Endothelial cell of umbilical vein (primary cell): Measurements from ENCODE around the gene POMGNT2. TPM values are rescaled to one million over a fixed set of nuclear protein-coding genes. Genes with fewer than 3 reads are reported as not detected.

Experiments
- BruUV-seq: library from RNA; stranded (reverse); fragments of 400-500 nt; replicated peaks from 2 replicates; lab custom pipeline; 2021; lab: Mats Ljungman, UMichigan
- CTCF ChIA-PET: fragments of 300-600, 350-600 bp; sonication (Branson Sonifier 250); formaldehyde crosslinking; loops from one replicate; lab custom pipeline; 2021; ENCODE audit warnings: antibody characterized with exemption, inconsistent platforms; lab: Charles Lee
- POLR2A ChIA-PET: fragments of 300-600, 350-600 bp; sonication (Branson Sonifier 250); formaldehyde crosslinking; loops from one replicate; lab custom pipeline; 2021; ENCODE audit warnings: antibody characterized with exemption, inconsistent platforms; lab: Charles Lee
- DNase-seq: peaks from one replicate; pipeline ENCODE4 v3.0.0-alpha.2; 2011; ENCODE audit warnings: low read depth, low spot score
- FAIRE-seq: peaks from 2 replicates; lab custom pipeline; 2011; peaks lifted over from hg19 to GRCh38; lab: Jason Lieb, UNC
- H2AFZ ChIP-seq: 2 replicates; pipeline ENCODE4 v1.6.0; 2012; ENCODE audit warnings: low read depth, low read length, control low read depth, inconsistent platforms
- H3K27ac ChIP-seq: 2 replicates; pipeline ENCODE4 v1.5.1; 2011; ENCODE audit warnings: low read depth, mild to moderate bottlenecking, control low read depth, low read length, moderate library complexity; ENCODE audit not compliant: insufficient read depth
- H3K27me3 ChIP-seq, 2 experiments: 2 replicates each; pipeline versions ENCODE4 v1.6.0 to v1.6.1; 2011; ENCODE audit warnings: low read length in 2 of 2, mixed read lengths in 1 of 2; ENCODE audit not compliant: control insufficient read depth in 2 of 2, insufficient read depth in 2 of 2
- H3K36me3 ChIP-seq, 2 experiments: 2 replicates in 1 of 2; 3 replicates in 1 of 2; pipeline ENCODE4 v1.5.1; 2011; ENCODE audit warnings: low read length in 2 of 2, mild to moderate bottlenecking in 1 of 2, moderate library complexity in 1 of 2; ENCODE audit not compliant: control insufficient read depth in 2 of 2, insufficient read depth in 2 of 2; ENCODE audit errors: extremely low read depth in 1 of 2
- H3K4me1 ChIP-seq: 3 replicates; pipeline ENCODE4 v1.5.1; 2011; ENCODE audit warnings: mild to moderate bottlenecking, low read length; ENCODE audit not compliant: control insufficient read depth, insufficient read depth; ENCODE audit errors: extremely low read depth
- H3K4me2 ChIP-seq: 2 replicates; pipeline ENCODE4 v1.6.1; 2011; ENCODE audit warnings: low read length, control low read depth, mixed read lengths; ENCODE audit not compliant: insufficient read depth
- H3K4me3 ChIP-seq, 3 experiments: fragments of 200-600 bp in 1 of 3; sonication (generic), shearing (Covaris generic) in 1 of 3; replicated peaks in 1 of 3; 2 replicates each; pipeline ENCODE4 v1.5.1; 2011 to 2016; ENCODE audit warnings: control low read depth in 3 of 3, low read length in 3 of 3, mild to moderate bottlenecking in 2 of 3, inconsistent platforms in 1 of 3, low read depth in 1 of 3, moderate library complexity in 1 of 3; ENCODE audit not compliant: insufficient read depth in 1 of 3
- H3K79me2 ChIP-seq: 2 replicates; pipeline ENCODE4 v1.6.0; 2012; ENCODE audit warnings: low read length, inconsistent platforms; ENCODE audit not compliant: control insufficient read depth, insufficient read depth
- H3K9ac ChIP-seq: replicated peaks from 2 replicates; pipeline ENCODE3; 2011; ENCODE audit warnings: low read length, control low read depth; ENCODE audit not compliant: insufficient read depth; ENCODE audit errors: extremely low read depth
- H3K9me1 ChIP-seq: replicated peaks from 3 replicates; pipeline ENCODE4 v1.6.0; 2011; ENCODE audit warnings: mild to moderate bottlenecking, low read length; ENCODE audit not compliant: control insufficient read depth, insufficient read depth; ENCODE audit errors: extremely low read depth
- H3K9me3 ChIP-seq: replicated peaks from 2 replicates; pipeline ENCODE4 v1.5.1; 2012; ENCODE audit warnings: low read length, inconsistent platforms; ENCODE audit not compliant: control insufficient read depth, insufficient read depth
- H4K20me1 ChIP-seq: replicated peaks from 2 replicates; pipeline ENCODE3; 2011; ENCODE audit warnings: mild to moderate bottlenecking, low read length; ENCODE audit not compliant: control insufficient read depth, insufficient read depth; ENCODE audit errors: extremely low read depth
- EZH2 ChIP-seq: IDR thresholded peaks from 2 replicates; pipeline ENCODE4 v1.6.1; 2012; ENCODE audit warnings: borderline replicate concordance, low read depth, mild to moderate bottlenecking, moderate library complexity, low read length, inconsistent platforms; ENCODE audit not compliant: severe bottlenecking
- FOS ChIP-seq: IDR thresholded peaks from 2 replicates; pipeline ENCODE4 v1.6.1; 2011; ENCODE audit warnings: mild to moderate bottlenecking, low read length, moderate library complexity, borderline replicate concordance; ENCODE audit not compliant: insufficient read depth
- GATA2 ChIP-seq: IDR thresholded peaks from 2 replicates; pipeline ENCODE4 v1.7.0; 2011; ENCODE audit warnings: low read depth, mild to moderate bottlenecking, moderate library complexity, mixed read lengths, low read length; ENCODE audit not compliant: insufficient read length, insufficient read depth
- JUN ChIP-seq: IDR thresholded peaks from 2 replicates; pipeline ENCODE4 v1.6.1; 2011; ENCODE audit warnings: borderline replicate concordance, low read depth; ENCODE audit not compliant: insufficient read length, insufficient read depth
- MAX ChIP-seq: IDR thresholded peaks from 2 replicates; pipeline ENCODE4 v1.6.1; 2011; ENCODE audit not compliant: insufficient read depth, insufficient read length
- MYC ChIP-seq: IDR thresholded peaks from one replicate; pipeline ENCODE4 v1.6.1; 2011; ENCODE audit warnings: mild to moderate bottlenecking, low read depth, low read length
- POLR2AphosphoS5 ChIP-seq: IDR thresholded peaks from 2 replicates; pipeline ENCODE4 v1.6.1; 2012; ENCODE audit warnings: low read depth, mild to moderate bottlenecking, control low read depth, low read length, moderate library complexity; ENCODE audit not compliant: insufficient read depth
- dilution Hi-C: fragments of 300-500 bp; cut with MboI; formaldehyde crosslinking; loops from one replicate; pipeline ENCODE4 v1.15.0; 2019; ENCODE audit warnings: low sequenced_read_pairs; ENCODE audit not compliant: extremely low pct_ligation_motif_present
- intact Hi-C: fragments of 100-400 bp; cut with micrococcal nuclease; formaldehyde crosslinking; loops from one replicate; pipeline ENCODE4 v1.10.0; 2022
- polyA plus RNA-seq, 4 experiments: library from polyadenylated mRNA; depleted of rRNA in 3 of 4; stranded (reverse) in 3 of 4; unstranded in 1 of 4; fragments of >200 nt; gene quantifications; 2 replicates each; pipeline versions ENCODE4 v1.2.1 to v1.2.3, GENCODE V29; 2011 to 2012; ENCODE audit warnings: missing spikeins in 1 of 4
- total RNA-seq: library from RNA; stranded (reverse); gene quantifications from 2 replicates; pipeline ENCODE4 v1.2.3, GENCODE V29; 2021

POMGNT2 gene
- total and polyA plus RNA-seq, 2 donors (not counting 3 experiments of a cell fraction or from before 2014, with no cell fraction given), result 6.4 to 16.3 TPM

- Histone ChIP-seq H3K4me1 (no peaks in the 10 kb centered on the region), H4K20me1 (no peaks in the 10 kb centered on the region), H3K79me2 (no peaks in the 10 kb centered on the region), H3K9me1 (no peaks in the 10 kb centered on the region), H3K27me3 (no peaks in the 10 kb centered on the region), H3K4me3 (no peak overlapping the region), H3K27ac (no peak overlapping the region), H2AFZ (no peak overlapping the region), H3K4me2 (no peak overlapping the region), H3K9me3 (no peaks in the 10 kb centered on the region), H3K36me3 (no peaks in the 10 kb centered on the region), H3K9ac (no peak overlapping the region)
- CTCF ChIA-PET, result interaction anchor here (1.2 kb wide), 1 partner anchor 12 kb away, joined by 5 read pairs; no protein-coding TSS in a partner anchor
- BruUV-seq, result no TSS peak
- no peak for DNase-seq
- POLR2A ChIA-PET, result no interaction called here
- FAIRE-seq, result no peak
- intact Hi-C loops (no loop called here), dilution Hi-C loops (no loop called here)
- TF ChIP-seq MYC (no peak), POLR2AphosphoS5 (no peak)
Observed at GRCh38 chr3:43034911-43035310, 71.0 kb downstream of the POMGNT2 start.

- no TSS peak for BruUV-seq
- no peak overlapping the region for H3K4me3 ChIP-seq
- FAIRE-seq (no peak), DNase-seq (no peak)
- H3K36me3 ChIP-seq, result no peaks in the 10 kb centered on the region
- H3K9me1 ChIP-seq, result no peaks in the 10 kb centered on the region
- POLR2A ChIA-PET, result no interaction called here
- CTCF ChIA-PET, result interaction anchor here (1.2 kb wide), 1 partner anchor 11 kb away, joined by 5 read pairs; no protein-coding TSS in a partner anchor
- H2AFZ ChIP-seq, result no peak overlapping the region
- H3K4me2 ChIP-seq, result no peak overlapping the region
- no peaks in the 10 kb centered on the region for H3K9me3 ChIP-seq
- H3K27ac ChIP-seq, result no peak overlapping the region
- dilution Hi-C loops, result no loop called here
- H3K9ac ChIP-seq, result no peak overlapping the region
- H3K27me3 ChIP-seq, result no peaks in the 10 kb centered on the region
- TF ChIP-seq GATA2 (no peak), POLR2AphosphoS5 (no peak), MAX (no peak), JUN (no peak), FOS (no peak), MYC (no peak), EZH2 (no peak)
- intact Hi-C loops, result no loop called here
- H3K79me2 ChIP-seq, result no peaks in the 10 kb centered on the region
- no peaks in the 10 kb centered on the region for H4K20me1 ChIP-seq
- no peaks in the 10 kb centered on the region for H3K4me1 ChIP-seq
Observed at GRCh38 chr3:43034200-43034599, 71.7 kb downstream of the POMGNT2 start.
